ENCODE data around the gene BAK1. TPM values are rescaled to one million over a fixed set of nuclear protein-coding genes. Genes with fewer than 3 reads are reported as not detected.

Gene BAK1
- 18.6 and 24.0 TPM in 2 replicates for total RNA-seq
- 23.6 and 33.1 TPM in 2 replicates for polyA plus RNA-seq

GRCh38 chr6:33579828-33580714 lies at the start of gene BAK1:
BAK1 (minus strand) TSS chr6:33580276; CDS start chr6:33577604, 2,672 bp downstream.
- peak; percentile 95 for DNase-seq (ENCODE audit: low spot score)
- no peaks in the 10 kb centered on the region for H3K9me2 ChIP-seq (replicated peaks; ENCODE audit: insufficient read depth)
- no peaks in the 10 kb centered on the region for H3K9me3 ChIP-seq (ENCODE audit: low read depth)
- peak within 1 kb of the TSS; percentile 42 for H3K4me3 ChIP-seq
- no peaks in the 10 kb centered on the region for H3K36me3 ChIP-seq (replicated peaks; ENCODE audit: insufficient read depth, low read depth)
- H3K4me2 ChIP-seq: peak within 1 kb of the TSS; percentile 98
- H3K4me1 ChIP-seq (ENCODE audit: insufficient read depth): peaks cover 9% of the 10 kb centered on the region
- H3K79me2 ChIP-seq: peaks cover 23% of the 10 kb centered on the region
- H4K20me1 ChIP-seq (ENCODE audit: insufficient read depth, poor library complexity, severe bottlenecking): no peaks in the 10 kb centered on the region
- peak within 1 kb of the TSS; percentile 93 for H3K27ac ChIP-seq
- H3K27me3 ChIP-seq: no peaks in the 10 kb centered on the region
- TF ChIP-seq EZH2 (IDR thresholded peaks at IDR 0.05; ENCODE audit: borderline replicate concordance) (no peak), EZH2phosphoT487 (IDR thresholded peaks at IDR 0.05; ENCODE audit: low read depth, severe bottlenecking, unreplicated experiment) (no peak), CTCF (IDR thresholded peaks at IDR 0.05; ENCODE audit: poor library complexity) (peak; percentile 64)
- H2AFZ ChIP-seq: peak within 1 kb of the TSS; percentile 42
- WGBS (ENCODE audit: low lambda C conversion rate, missing lambda C conversion rate): 4% methylated on average over 23 of the region's 24 CpGs

GRCh38 chr6:33628401-33628964 lies 48.4 kb upstream of the BAK1 start:
- H2AFZ ChIP-seq: no peak overlapping the region
- peaks cover 57% of the 10 kb centered on the region for H3K79me2 ChIP-seq
- H3K36me3 ChIP-seq (replicated peaks; ENCODE audit: insufficient read depth, low read depth): no peaks in the 10 kb centered on the region
- H3K27ac ChIP-seq: peak overlapping the region; percentile 81
- no peaks in the 10 kb centered on the region for H3K9me3 ChIP-seq (ENCODE audit: low read depth)
- TF ChIP-seq CTCF (IDR thresholded peaks at IDR 0.05; ENCODE audit: poor library complexity): no peak
- TF ChIP-seq EZH2 (IDR thresholded peaks at IDR 0.05; ENCODE audit: borderline replicate concordance): no peak
- no peak for TF ChIP-seq EZH2phosphoT487 (IDR thresholded peaks at IDR 0.05; ENCODE audit: low read depth, severe bottlenecking, unreplicated experiment)
- 81% methylated on average over 7 of the region's 7 CpGs for WGBS (ENCODE audit: low lambda C conversion rate, missing lambda C conversion rate)
- H4K20me1 ChIP-seq (ENCODE audit: insufficient read depth, poor library complexity, severe bottlenecking): no peaks in the 10 kb centered on the region
- H3K4me2 ChIP-seq: peak overlapping the region; percentile 19
- no peak overlapping the region for H3K4me3 ChIP-seq
- DNase-seq (ENCODE audit: low spot score): no peak
- peaks cover 22% of the 10 kb centered on the region for H3K4me1 ChIP-seq (ENCODE audit: insufficient read depth)
- H3K27me3 ChIP-seq: no peaks in the 10 kb centered on the region
- H3K9me2 ChIP-seq (replicated peaks; ENCODE audit: insufficient read depth): no peaks in the 10 kb centered on the region

GRCh38 chr6:33627876-33628275 lies 47.8 kb upstream of the BAK1 start:
- H3K4me1 ChIP-seq (ENCODE audit: insufficient read depth): peaks cover 17% of the 10 kb centered on the region
- H3K36me3 ChIP-seq (replicated peaks; ENCODE audit: insufficient read depth, low read depth): no peaks in the 10 kb centered on the region
- H3K9me3 ChIP-seq (ENCODE audit: low read depth): no peaks in the 10 kb centered on the region
- no peak overlapping the region for H2AFZ ChIP-seq
- peak overlapping the region; percentile 19 for H3K4me2 ChIP-seq
- peak overlapping the region; percentile 81 for H3K27ac ChIP-seq
- peaks cover 57% of the 10 kb centered on the region for H3K79me2 ChIP-seq
- no peaks in the 10 kb centered on the region for H3K27me3 ChIP-seq
- no peak for DNase-seq (ENCODE audit: low spot score)
- H3K4me3 ChIP-seq: no peak overlapping the region
- no peaks in the 10 kb centered on the region for H3K9me2 ChIP-seq (replicated peaks; ENCODE audit: insufficient read depth)
- TF ChIP-seq EZH2phosphoT487 (IDR thresholded peaks at IDR 0.05; ENCODE audit: low read depth, severe bottlenecking, unreplicated experiment): no peak
- H4K20me1 ChIP-seq (ENCODE audit: insufficient read depth, poor library complexity, severe bottlenecking): no peaks in the 10 kb centered on the region
- 62% methylated on average over 5 of the region's 5 CpGs for WGBS (ENCODE audit: low lambda C conversion rate, missing lambda C conversion rate)

GRCh38 chr6:33624856-33625255 lies 44.8 kb upstream of the BAK1 start:
- Histone ChIP-seq H3K4me2 (no peak overlapping the region), H3K4me1 (ENCODE audit: insufficient read depth) (peaks cover 6% of the 10 kb centered on the region), H4K20me1 (ENCODE audit: insufficient read depth, poor library complexity, severe bottlenecking) (no peaks in the 10 kb centered on the region), H3K27me3 (no peaks in the 10 kb centered on the region), H3K4me3 (no peak overlapping the region), H3K9me3 (ENCODE audit: low read depth) (no peaks in the 10 kb centered on the region), H2AFZ (no peak overlapping the region), H3K36me3 (replicated peaks; ENCODE audit: insufficient read depth, low read depth) (no peaks in the 10 kb centered on the region), H3K9me2 (replicated peaks; ENCODE audit: insufficient read depth) (no peaks in the 10 kb centered on the region), H3K79me2 (peaks cover 48% of the 10 kb centered on the region), H3K27ac (no peak overlapping the region)
- no peak for TF ChIP-seq EZH2 (IDR thresholded peaks at IDR 0.05; ENCODE audit: borderline replicate concordance)
- TF ChIP-seq CTCF (IDR thresholded peaks at IDR 0.05; ENCODE audit: poor library complexity): no peak
- TF ChIP-seq EZH2phosphoT487 (IDR thresholded peaks at IDR 0.05; ENCODE audit: low read depth, severe bottlenecking, unreplicated experiment): no peak
- 83% methylated on average over 4 of the region's 4 CpGs for WGBS (ENCODE audit: low lambda C conversion rate, missing lambda C conversion rate)
- no peak for DNase-seq (ENCODE audit: low spot score)

Measured in hepatocyte (in vitro differentiated cells).